HG03378 (cell line): ENCODE data around the gene MGAT5.

ENCODE experiments used
- ATAC-seq: cut with Tn5 transposase; IDR thresholded peaks from one replicate; pipeline ENCODE4 v1.9.1; 2021; ENCODE audit warnings: mild to moderate bottlenecking, moderate library complexity; ENCODE audit not compliant: unreplicated experiment

The MGAT5 gene, protein sequence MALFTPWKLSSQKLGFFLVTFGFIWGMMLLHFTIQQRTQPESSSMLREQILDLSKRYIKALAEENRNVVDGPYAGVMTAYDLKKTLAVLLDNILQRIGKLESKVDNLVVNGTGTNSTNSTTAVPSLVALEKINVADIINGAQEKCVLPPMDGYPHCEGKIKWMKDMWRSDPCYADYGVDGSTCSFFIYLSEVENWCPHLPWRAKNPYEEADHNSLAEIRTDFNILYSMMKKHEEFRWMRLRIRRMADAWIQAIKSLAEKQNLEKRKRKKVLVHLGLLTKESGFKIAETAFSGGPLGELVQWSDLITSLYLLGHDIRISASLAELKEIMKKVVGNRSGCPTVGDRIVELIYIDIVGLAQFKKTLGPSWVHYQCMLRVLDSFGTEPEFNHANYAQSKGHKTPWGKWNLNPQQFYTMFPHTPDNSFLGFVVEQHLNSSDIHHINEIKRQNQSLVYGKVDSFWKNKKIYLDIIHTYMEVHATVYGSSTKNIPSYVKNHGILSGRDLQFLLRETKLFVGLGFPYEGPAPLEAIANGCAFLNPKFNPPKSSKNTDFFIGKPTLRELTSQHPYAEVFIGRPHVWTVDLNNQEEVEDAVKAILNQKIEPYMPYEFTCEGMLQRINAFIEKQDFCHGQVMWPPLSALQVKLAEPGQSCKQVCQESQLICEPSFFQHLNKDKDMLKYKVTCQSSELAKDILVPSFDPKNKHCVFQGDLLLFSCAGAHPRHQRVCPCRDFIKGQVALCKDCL

DNA sequence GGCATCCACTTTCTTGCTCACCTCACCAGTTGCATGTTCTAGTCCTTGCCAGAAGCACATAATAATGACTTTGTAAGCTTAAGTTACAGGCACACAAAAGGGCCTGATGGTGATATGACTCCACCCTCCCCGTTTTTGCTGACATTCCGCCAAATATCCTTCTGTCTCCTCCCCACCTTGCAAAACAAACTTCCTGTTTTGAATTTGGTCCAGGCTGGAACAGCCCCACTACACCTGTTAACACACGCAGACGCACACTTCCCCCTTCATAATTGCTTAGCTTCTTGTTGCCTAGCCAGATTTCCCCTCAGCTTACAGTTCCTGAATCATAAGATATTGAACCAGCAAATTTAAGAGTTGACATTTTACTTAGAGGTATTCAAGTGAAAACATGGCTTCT lies at the start of gene MGAT5:
TSS of gene MGAT5 (plus strand) at position 269 of the 400 bp plus-strand sequence. CDS start 332 bp downstream, outside the sequence.
- ATAC-seq: no peak

DNA sequence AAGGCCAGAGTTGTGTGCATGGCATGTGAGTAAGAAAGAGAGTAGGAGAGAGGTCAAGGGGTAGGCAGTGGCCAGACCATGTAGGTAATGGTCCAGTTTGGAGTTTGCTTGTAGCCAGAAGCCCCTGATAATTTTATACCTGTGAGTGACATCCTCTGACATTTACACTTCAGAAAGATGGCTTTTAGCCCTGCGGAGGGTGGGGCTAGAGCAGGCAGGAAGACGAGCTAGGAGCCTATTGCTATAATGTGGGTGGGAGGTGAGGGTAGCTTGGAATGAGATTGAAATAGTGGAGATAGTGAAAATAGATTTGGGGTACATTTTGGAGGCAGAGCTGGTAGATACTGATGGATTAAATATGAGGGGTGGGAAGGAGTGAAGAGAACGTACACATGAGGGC lies 48.8 kb upstream of the MGAT5 start:
- ATAC-seq: no peak

DNA sequence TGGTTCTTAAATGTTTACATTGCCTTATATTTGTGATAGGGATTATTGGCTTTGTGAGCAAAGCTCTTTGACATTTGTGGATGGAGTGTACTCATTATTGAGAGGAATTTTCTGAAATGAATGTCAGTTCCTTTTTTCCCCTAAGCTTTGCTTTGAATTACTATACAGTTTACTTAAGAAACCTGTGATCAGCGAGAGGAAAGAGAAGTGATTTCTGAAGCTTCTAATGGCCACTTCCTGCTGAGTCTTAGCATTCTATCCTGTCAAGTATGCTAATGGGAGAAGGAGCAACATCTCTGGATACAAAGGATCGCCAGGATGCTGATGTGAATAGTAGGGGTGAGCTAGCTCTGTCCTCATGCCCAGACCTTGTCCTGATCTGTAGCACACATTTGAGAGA lies 47.8 kb upstream of the MGAT5 start:
- no peak for ATAC-seq

DNA sequence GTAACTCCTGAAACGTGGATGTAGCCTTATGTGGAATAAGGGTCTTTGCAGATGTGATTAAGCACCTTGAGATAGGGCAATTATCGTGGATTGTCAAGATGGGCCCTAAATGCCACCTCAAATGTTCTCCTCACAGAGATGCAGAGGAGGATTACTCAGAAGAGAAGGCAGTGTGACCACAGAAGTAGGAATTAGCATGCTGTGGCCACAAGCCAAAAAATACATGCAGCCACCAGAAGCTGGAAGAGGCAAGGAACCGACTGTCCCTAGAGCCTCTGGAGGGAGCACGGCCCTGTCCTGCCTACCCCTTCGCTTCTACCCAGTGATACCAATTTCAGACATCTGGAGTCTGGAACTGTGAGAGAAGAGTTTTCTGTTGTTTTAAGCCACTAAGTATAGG lies 47.3 kb upstream of the MGAT5 start:
- ATAC-seq: no peak

DNA sequence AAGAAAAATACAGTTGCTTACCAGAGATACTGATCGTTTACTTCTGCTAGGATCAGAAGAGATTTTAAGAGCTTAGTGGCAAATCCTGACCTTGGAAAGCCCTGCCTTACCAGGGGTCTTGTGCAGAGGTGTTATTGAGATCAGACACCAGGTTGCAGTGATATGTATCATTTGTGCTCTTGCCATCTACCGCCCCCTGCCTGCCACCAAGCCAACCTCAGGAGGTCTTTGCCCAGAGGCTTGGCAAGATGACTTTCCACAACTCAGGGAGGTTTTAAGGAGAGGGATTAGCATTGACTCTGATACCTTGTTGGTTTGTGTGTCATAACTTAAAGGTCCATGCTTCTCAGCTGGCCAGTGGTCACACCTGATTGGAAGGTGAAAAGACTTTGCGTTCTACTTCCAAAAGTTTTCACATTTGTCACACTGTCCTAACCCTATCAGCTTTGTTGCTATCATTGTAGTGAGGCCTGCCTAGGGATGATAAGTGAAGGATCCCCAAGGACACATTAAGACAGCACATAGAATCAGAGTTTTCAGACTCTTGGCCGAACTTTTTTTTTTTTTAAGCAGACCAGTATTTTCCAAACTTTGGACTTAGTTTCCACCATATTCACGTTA lies 46.2 kb upstream of the MGAT5 start:
- peak; percentile 79 for ATAC-seq

DNA sequence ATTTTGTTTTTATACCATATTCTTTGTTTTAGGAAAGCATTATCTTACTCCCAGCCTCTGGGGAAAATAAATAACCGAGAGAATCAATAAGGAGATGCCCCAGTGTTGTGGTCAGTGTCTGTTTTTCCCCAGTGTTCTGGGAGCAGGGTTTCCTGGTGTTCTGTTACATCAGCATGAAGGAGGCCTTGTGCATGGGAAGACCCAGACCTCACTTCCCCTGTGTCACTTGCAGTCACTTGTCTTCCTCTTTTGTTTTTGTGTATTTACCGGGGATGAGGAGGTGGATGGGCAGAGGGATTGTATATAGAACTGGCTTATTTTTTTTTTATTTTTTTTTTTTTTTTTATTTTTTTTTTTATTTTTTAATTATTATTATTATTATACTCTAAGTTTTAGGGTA lies 45.0 kb upstream of the MGAT5 start:
- ATAC-seq: no peak

DNA sequence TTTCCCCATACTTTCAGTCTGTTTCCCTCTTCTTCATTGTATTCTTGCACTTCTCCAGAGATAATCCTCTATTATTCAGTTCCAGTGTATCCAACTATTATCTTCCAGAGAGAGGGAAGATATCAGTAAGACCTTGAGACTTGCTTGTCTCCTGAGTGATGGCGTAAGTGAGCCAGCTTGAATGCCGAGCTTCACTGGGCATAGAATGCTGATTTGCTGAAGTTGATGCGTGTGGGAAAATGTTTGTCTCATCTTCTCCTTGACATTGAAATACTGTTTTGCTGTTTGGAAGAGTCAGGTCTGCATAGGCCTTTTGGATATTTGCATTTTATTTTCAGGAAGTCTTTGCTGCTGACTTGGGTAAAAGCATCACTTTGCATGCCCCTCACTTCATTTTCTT lies 41.1 kb upstream of the MGAT5 start:
- ATAC-seq: no peak

DNA sequence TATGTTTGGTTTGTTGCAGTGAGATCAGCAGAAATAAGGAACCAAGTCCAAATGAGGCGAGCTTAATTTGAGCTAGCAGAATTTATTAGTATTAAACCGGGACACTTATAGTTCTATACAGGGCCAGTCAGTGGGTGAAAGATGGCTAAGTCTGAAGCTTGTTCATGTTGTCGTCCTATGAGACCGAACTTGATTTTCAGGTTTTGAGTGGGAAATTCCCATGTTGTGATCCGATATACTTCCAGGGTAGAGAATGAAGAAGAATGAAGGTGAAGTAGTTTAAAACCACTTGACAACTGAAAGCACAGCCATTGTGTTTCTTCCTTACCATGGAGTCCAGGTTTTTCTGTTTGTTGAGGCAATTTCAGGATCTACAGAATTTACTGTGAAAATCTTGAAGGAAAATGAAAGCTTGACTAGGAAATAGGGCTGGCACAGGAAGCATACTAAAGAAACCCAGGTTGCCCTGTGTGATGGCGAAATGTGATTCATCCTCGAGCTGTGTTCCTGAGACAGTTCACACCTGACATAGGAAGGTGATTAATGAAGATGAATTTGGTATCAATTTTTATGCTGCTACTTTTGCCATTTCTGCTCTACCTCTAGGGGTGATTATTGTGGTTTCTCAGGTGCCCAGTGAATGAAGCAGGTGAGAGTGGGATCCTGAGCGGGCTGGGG lies 37.6 kb upstream of the MGAT5 start:
- no peak for ATAC-seq

DNA sequence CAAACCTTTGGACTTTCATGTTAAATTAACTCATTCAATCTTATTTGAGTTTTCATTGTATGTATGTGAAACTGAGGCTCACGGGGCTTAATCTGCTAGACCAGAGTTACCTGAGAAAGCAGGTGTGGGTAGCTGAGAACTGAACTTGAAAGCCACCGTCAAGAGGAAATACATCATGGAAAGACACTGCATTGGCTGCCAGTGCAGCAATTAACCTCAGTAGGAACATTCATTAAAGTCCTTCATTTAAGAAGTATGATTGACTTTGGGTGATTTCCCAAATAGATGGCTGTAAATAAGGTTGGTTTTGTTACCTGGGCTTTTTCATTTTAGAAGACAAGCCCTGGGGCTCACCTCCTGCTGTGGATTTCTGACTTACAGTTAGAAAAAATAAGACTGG lies 36.5 kb upstream of the MGAT5 start:
- ATAC-seq: no peak

DNA sequence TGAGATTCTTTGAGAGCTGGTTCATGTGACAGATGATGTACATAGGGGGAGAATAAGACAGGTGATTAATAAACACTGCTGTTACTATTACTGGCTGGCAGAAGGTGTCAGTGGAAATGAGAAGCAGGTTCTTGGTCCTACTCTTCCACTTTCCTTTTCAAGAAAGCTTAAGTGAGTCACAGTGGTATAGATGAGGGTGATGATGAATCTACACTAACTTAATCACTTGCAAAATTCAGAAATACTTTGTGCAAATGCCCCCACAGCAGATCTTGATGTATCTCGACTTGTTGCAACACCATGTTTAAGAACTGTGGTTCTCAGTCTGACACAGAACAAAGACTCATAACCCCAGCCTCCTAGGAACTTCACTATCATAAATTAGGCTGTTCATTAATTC lies 35.9 kb upstream of the MGAT5 start:
- peak; percentile 78 for ATAC-seq

DNA sequence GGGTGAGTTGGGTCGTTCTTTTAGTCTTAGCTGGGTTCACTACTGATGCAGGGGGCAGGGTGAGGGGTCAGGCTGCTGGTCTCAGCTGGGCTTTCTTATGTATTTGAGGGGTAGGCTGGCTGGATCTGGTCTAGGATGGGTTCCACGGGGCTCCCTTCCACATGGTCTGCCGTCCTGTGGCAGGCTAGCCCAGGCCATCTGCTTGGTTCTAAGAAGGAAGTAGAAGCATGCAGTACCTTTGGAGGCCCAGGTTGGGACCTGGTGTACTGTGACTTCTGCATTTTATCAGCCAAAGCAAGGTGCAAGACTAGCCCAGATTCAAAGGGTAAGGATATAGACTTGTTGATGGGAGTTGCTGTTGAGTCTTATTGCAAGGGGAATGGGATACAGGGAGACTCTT lies 35.5 kb upstream of the MGAT5 start:
- no peak for ATAC-seq

DNA sequence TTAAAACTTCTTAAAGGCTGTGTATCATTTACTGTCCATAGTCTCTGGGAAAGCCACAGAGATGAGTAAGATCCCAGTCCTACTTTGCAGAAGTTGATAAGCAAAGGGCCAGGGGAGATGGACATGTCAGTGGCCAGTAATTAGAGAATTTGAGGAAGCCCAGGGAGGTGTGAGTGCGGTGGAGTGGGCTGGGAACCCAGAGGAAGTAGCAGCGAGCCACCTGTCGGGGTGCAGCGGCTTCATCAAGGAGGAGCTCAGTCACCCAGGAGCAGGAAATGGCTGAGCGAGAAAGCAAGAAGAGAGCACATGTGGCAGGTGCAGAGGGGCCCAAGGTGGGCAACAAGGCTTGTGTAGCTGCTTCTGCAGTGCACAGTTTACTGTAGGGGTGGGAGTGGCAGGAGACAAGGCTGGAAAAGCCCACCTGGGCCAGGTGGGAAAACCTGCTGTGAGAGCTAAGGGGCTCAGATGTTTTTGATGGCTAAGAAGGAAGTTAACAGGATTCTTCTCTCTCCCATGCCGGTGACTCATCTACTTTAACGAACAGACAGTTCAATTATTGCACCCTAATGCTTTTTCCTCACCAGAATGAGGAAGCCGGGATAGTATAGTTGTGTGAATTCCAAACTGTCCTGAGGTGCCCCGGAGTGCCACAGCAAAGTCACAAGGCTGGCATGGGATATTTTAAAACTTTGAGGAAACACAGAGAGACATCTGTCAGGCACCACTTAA lies 34.8 kb upstream of the MGAT5 start:
- ATAC-seq: peak; percentile 45

DNA sequence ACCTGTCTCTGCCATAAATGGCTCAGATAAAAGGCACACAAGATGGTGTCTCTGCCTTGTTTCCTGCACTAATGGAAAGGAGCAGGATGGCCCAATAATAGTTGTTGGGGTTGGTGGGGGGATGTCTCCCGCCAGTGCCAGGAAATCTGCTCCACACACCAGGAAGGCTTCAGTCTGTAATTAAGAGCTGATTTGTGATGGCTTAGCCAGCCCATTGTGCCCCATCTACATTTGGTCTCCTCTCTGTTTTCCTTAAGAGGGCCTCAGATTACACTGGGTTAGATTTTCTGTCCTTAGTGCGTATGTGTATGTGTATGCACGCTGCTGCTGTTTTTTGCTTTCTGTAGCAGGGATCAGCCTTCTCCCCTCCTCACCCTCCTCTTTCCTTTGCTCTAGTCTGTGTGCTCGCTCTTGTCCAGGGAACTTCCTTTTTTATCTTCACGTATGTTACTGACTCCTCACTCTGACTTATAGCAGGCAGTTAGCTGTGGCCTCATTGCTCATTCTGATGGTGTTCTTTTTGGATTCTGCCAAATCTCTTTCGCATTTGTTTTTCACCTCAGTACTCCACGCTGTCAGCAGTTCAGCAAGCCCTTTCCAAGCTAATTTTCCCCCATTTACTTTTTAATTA lies 33.4 kb upstream of the MGAT5 start:
- no peak for ATAC-seq

DNA sequence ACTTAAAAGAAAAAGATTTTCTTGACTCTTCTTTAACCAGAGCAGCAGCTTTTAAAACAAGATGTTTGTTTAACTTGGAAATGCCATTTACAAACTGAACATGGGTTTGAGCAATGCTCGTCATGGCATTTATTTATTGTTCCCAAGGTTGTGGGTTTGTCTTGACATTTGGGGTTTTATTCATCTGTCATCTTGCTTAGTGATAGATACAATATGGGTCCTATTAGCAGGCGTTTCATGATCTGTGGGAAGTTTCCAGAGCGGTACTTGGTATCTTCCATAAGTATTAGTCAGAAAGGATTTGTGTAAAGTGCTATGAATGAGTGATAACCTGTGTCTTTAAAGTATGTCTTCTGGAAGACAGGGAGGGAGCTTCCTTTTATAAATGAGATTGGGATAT lies 29.9 kb upstream of the MGAT5 start:
- no peak for ATAC-seq

DNA sequence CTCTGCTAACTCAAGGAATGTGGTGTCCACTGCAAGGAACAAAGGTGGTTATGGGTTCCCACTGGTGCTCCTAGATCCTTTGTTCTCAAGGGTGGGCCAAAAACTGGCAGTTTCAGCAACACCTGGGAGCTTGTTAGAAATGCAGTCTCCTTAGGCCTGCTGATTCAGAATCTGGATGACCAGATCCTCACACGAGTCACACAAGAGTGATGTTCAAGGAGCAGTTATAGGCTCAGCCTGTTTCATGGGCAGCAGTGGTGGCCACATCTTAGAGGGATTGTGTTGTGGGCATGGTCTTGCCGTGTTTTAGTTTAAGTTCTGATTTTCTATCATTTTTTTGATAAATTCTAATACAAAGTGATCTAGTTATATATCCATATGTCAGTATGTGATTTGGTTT lies 28.7 kb upstream of the MGAT5 start:
- ATAC-seq: no peak

DNA sequence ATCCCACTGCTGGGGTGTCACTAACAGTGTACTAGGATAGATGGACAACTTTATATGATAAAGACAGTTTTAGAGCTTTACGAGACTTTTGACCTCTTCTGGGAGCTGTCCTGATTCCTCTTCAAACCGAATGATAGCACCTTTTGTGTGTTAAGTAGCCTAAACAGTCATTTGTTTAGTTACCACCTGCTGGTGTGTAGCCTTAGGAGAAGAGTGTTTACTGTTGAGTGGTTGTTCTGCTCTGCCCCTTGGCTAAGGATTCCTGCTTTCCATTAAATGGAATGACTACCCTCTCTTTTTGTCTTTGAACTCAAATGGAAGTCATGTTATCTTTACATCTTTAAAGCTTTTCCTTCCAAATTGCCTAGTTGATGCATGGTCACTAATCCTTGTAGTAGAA lies 28.0 kb upstream of the MGAT5 start:
- ATAC-seq: no peak

DNA sequence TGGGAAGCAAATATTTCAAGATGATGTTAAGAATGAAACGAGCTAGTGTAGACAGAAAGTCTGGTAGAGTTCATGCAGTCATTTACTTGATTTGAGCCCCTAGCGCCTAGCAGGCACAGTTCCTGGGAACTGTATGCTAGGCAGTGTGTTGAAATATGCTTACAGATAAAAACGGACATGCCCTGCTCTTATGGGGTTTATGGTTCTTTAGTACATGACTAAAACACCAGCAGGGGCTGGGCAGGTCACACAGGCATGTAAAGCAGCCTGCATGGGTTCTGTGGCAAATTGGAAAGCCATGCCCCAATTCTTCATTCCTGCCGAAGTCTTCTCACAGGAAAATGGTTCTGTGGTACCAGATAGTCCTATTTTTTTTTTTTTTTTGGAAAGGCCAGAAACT lies 27.3 kb upstream of the MGAT5 start:
- ATAC-seq: no peak

DNA sequence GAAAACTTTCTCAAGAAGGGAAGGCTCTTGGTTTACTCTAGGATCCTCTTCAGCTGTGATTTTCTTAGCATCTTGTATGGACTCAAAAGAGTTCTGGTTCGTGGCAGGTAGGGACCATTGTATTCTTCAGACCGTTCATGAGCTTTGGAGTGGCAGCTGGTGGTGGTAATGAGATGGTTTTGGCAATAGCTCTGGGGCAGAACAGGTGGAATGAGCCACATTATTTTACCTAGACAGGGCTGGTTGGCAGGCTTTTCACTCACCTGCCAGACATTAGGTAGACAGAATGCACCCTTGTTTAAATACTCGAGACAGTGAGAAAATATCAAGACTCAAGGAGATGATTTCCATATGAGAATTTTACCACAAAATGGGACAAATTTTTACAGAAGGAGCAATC lies 26.2 kb upstream of the MGAT5 start:
- ATAC-seq: no peak

DNA sequence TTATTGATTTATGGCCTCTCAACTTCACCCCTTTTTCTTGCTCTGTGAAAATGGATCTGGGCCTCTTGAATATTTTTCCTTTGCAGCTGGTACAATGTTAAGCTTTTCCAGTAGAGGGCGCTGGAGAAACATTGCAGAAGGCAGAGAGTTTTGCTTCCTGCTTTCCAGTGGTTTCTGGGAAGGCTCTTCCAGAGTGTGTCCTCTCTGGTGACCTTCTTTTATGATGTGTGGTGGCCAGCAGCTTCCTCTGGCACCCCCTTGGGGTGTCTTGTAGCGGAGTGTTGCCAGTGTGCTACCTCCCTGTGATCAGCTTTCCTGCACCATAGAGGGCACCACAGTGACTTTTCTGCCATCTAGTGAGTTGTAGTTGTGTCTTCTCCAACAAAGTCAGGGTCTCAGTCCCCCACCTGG lies 25.4 kb upstream of the MGAT5 start:
- no peak for ATAC-seq

DNA sequence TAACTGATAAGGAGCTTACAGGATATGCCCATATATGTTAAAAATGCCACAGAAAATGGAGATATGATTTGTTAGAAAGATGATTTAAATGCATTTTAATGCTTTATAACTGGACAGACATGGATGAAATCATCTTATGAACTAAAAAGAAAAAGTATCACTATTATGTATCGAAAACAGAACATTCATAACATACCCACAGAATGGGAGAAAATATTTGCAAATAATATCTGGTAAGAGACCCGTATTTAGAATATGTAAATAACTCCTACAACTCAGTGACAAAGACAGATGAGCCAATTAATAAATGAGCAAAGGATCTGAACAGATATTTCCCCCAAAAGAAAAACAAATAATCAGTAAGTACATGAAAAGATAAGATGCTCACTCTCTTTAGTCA lies 24.3 kb upstream of the MGAT5 start:
- ATAC-seq: no peak
